Upper lobe of left lung (tissue), 6 donors: Measurements from ENCODE around the gene ACKR2. TPM values are rescaled to one million over a fixed set of nuclear protein-coding genes. Genes with fewer than 3 reads are reported as not detected.

Experiments used
- ATAC-seq, 2 donors: fragments of 200-7000 bp; cut with Tn5 transposase; one replicate each; pipeline ENCODE4 v1.9.1; 2022; ENCODE audit warnings: mild to moderate bottlenecking in 2 of 2, moderate library complexity in 2 of 2; ENCODE audit not compliant: low FRiP score in 2 of 2
- DNase-seq, 2 donors: peaks; one replicate each; pipeline ENCODE4 v3.0.0-alpha.2; 2019 to 2020
- H3K27ac ChIP-seq, 4 donors: fragments of 200-600 bp; sonication (generic); one replicate each; pipeline ENCODE4 v1.5.1; 2016 to 2019
- H3K27me3 ChIP-seq, 4 donors: fragments of 200-600 bp; sonication (generic); one replicate each; pipeline ENCODE4 v1.5.1; 2017 to 2019
- H3K36me3 ChIP-seq, 4 donors: fragments of 200-600 bp; sonication (generic); one replicate each; pipeline ENCODE4 v1.5.1; 2016 to 2019
- H3K4me1 ChIP-seq, 4 donors: fragments of 200-600 bp; sonication (generic); one replicate each; pipeline ENCODE4 v1.5.1; 2018 to 2019
- H3K4me3 ChIP-seq, 4 donors: fragments of 200-600 bp; sonication (generic); one replicate each; pipeline ENCODE4 v1.5.1; 2017 to 2019; ENCODE audit warnings: mild to moderate bottlenecking in 2 of 4, moderate library complexity in 1 of 4
- H3K9me3 ChIP-seq, 4 donors: fragments of 200-600 bp; sonication (generic); one replicate each; pipeline ENCODE4 v1.5.1; 2018 to 2019
- CTCF ChIP-seq, 6 experiments: fragments of 450-650 bp in 4 of 6; fragments of 200-600 bp in 2 of 6; sonication (generic) in 2 of 6; IDR thresholded peaks; one replicate each; pipeline ENCODE4 v1.5.1; 2016 to 2019; ENCODE audit warnings: antibody characterized with exemption in 6 of 6
- EP300 ChIP-seq, 4 donors: sonication (generic); formaldehyde crosslinking; IDR thresholded peaks; one replicate each; pipeline ENCODE4 v1.5.1; 2017; ENCODE audit warnings: antibody characterized with exemption in 4 of 4, control low read depth in 2 of 4
- POLR2A ChIP-seq, 4 donors: fragments of 450-650 bp; IDR thresholded peaks; one replicate each; pipeline ENCODE4 v1.5.1; 2016 to 2017; ENCODE audit warnings: antibody characterized with exemption in 4 of 4, mild to moderate bottlenecking in 2 of 4
- POLR2AphosphoS5 ChIP-seq, 2 donors: sonication (generic); formaldehyde crosslinking; IDR thresholded peaks; one replicate each; pipeline ENCODE4 v1.5.1; 2017; ENCODE audit warnings: antibody characterized with exemption in 2 of 2
- whole genome bisulfite sequencing, 2 donors: methylation state at CpG; one replicate each; pipeline ENCODE4 v1.1.5; 2017 to 2018; 5-methylcytosine and 5-hydroxymethylcytosine counted together
- total RNA-seq, 6 donors: library from RNA; depleted of rRNA in 4 of 6; stranded (reverse); fragments of >200 nt in 4 of 6; gene quantifications; one replicate each; pipeline versions ENCODE4 v1.1.0 to v1.2.1, GENCODE V29; 2016 to 2021
- donor health status: DM: no; HTN: no; CAD: no; lungs with moderate emphysema.
- donor health status: DM: no; HTN: yes; CAD: no; lungs with severe emphysema.

Gene ACKR2
- total RNA-seq, 6 donors from 2014 or later: 1.1 to 8.2 (median 2.3) TPM; not detected in 1

GRCh38 chr3:42873221-42873982 is 64.2 kb downstream of the ACKR2 start:
- TF ChIP-seq CTCF (IDR thresholded peaks at IDR 0.05) (no peak), EP300 (IDR thresholded peaks at IDR 0.05) (no peak), POLR2A (IDR thresholded peaks at IDR 0.05) (no peak), POLR2AphosphoS5 (IDR thresholded peaks at IDR 0.05) (no peak)
- ATAC-seq (no peak), DNase-seq (peak in 1 of 2 donors; percentile 8)
- Histone ChIP-seq H3K4me3 (no peak overlapping the region), H3K4me1 (no peaks in the 10 kb centered on the region), H3K36me3 (no peaks in the 10 kb centered on the region), H3K9me3 (no peaks in the 10 kb centered on the region), H3K27me3 (no peaks in the 10 kb centered on the region), H3K27ac (no peak overlapping the region)
- WGBS, 2 donors: 82 to 83% methylated on average over 9 of the region's 9 CpGs

GRCh38 chr3:42874749-42875148 is 65.5 kb downstream of the ACKR2 start:
- H3K4me3 ChIP-seq: no peak overlapping the region
- WGBS, 2 donors: 77 to 91% methylated on average over 5 to 9 of the region's 10 CpGs
- H3K27ac ChIP-seq: no peak overlapping the region
- H3K4me1 ChIP-seq: no peaks in the 10 kb centered on the region
- H3K27me3 ChIP-seq: no peaks in the 10 kb centered on the region
- TF ChIP-seq CTCF (IDR thresholded peaks at IDR 0.05): no peak
- no peak for TF ChIP-seq POLR2AphosphoS5 (IDR thresholded peaks at IDR 0.05)
- no peak for TF ChIP-seq EP300 (IDR thresholded peaks at IDR 0.05)
- no peak for TF ChIP-seq POLR2A (IDR thresholded peaks at IDR 0.05)
- no peak for ATAC-seq
- no peaks in the 10 kb centered on the region for H3K9me3 ChIP-seq
- H3K36me3 ChIP-seq: no peaks in the 10 kb centered on the region
- no peak for DNase-seq

GRCh38 chr3:42875325-42876151 is 66.3 kb downstream of the ACKR2 start, which contains the start of gene CYP8B1:
CYP8B1 (minus strand) TSS chr3:42875879; CDS start chr3:42875816, 63 bp downstream.
- H3K27me3 ChIP-seq: no peaks in the 10 kb centered on the region

GRCh38 chr3:42876401-42876800 is 67.2 kb downstream of the ACKR2 start:
- H3K4me3 ChIP-seq: no peak overlapping the region
- DNase-seq: no peak
- TF ChIP-seq POLR2A (IDR thresholded peaks at IDR 0.05) (no peak), CTCF (IDR thresholded peaks at IDR 0.05) (no peak), POLR2AphosphoS5 (IDR thresholded peaks at IDR 0.05) (no peak), EP300 (IDR thresholded peaks at IDR 0.05) (no peak)
- H3K27ac ChIP-seq: no peak overlapping the region
- no peaks in the 10 kb centered on the region for H3K9me3 ChIP-seq
- H3K27me3 ChIP-seq: no peaks in the 10 kb centered on the region
- ATAC-seq: no peak
- peaks cover 3 to 10% (median 6%) of the 10 kb centered on the region in 4 donors for H3K4me1 ChIP-seq
- 57 to 89% methylated on average over 1 of the region's 1 CpG for WGBS, 2 donors
- H3K36me3 ChIP-seq: no peaks in the 10 kb centered on the region

More at GRCh38 chr3:42875325-42876151, 66.3 kb downstream of the ACKR2 start, which contains the start of gene CYP8B1:
- ATAC-seq: no peak
- no peaks in the 10 kb centered on the region for H3K36me3 ChIP-seq
- H3K9me3 ChIP-seq: no peaks in the 10 kb centered on the region
- TF ChIP-seq CTCF (IDR thresholded peaks at IDR 0.05) (no peak), POLR2AphosphoS5 (IDR thresholded peaks at IDR 0.05) (no peak), POLR2A (IDR thresholded peaks at IDR 0.05) (no peak), EP300 (IDR thresholded peaks at IDR 0.05) (no peak)
- DNase-seq: peak in 1 of 2 donors; percentile 2
- no peak within 1 kb of the TSS for H3K4me3 ChIP-seq
- WGBS, 2 donors: 83 to 93% methylated on average over 13 of the region's 13 CpGs
- no peak within 1 kb of the TSS for H3K27ac ChIP-seq
- H3K4me1 ChIP-seq: peaks cover 0 to 3% (median 1%) of the 10 kb centered on the region in 4 donors
